Measurements from ENCODE around the gene SH3BP4. TPM values are rescaled to one million over a fixed set of nuclear protein-coding genes. Genes with fewer than 3 reads are reported as not detected.

The SH3BP4 gene
- total RNA-seq, 4 donors from 2014 or later, result 11.0 to 22.9 (median 18.7) TPM

DNA sequence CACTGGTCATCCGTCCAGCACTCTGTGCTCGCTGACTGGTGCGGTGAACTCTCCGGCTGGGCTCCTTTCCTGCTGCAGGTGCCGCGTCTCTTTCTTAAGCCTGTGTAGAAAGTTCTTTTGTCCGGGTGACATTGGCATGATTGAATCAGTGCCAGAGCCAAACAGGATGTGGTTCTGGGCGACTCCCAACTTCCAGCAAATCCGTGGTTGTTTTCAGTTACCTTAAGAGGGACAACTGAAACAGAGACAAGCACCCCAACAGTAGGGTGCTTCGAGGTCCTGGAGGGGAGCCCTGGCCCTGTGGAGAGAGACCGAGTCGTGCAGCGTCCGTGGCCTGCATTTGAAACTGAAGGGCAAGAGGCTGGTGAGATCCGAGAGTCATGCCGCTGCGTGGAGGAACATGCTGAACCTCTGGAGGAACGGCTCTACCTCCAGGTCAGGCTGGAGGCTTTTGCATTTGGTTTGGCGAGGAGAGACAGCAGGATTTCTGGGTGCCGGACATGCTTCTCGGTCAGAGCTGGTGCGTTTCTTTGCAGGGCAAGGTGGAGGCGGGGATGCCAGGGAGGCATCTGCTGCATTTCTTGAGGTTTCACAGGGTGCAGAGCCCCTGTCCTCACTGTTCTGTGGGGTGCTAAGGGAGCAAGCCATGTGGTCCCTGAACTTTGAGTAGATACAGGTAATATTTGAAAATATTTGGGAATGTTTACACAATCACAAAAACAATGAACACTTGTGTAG lies 26.8 kb downstream of the SH3BP4 start:
- TF ChIP-seq, protein P1, sequence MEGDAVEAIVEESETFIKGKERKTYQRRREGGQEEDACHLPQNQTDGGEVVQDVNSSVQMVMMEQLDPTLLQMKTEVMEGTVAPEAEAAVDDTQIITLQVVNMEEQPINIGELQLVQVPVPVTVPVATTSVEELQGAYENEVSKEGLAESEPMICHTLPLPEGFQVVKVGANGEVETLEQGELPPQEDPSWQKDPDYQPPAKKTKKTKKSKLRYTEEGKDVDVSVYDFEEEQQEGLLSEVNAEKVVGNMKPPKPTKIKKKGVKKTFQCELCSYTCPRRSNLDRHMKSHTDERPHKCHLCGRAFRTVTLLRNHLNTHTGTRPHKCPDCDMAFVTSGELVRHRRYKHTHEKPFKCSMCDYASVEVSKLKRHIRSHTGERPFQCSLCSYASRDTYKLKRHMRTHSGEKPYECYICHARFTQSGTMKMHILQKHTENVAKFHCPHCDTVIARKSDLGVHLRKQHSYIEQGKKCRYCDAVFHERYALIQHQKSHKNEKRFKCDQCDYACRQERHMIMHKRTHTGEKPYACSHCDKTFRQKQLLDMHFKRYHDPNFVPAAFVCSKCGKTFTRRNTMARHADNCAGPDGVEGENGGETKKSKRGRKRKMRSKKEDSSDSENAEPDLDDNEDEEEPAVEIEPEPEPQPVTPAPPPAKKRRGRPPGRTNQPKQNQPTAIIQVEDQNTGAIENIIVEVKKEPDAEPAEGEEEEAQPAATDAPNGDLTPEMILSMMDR (IDR thresholded peaks at IDR 0.05), result no peak
- TF ChIP-seq POLR2A (IDR thresholded peaks at IDR 0.05), result no peak
- Histone ChIP-seq H3K27ac (peak overlapping the region in 2 of 4 donors; percentile 49 to 76), H3K4me1 (peaks cover 19 to 70% (median 30%) of the 10 kb centered on the region in 3 donors), H3K36me3 (no peaks in the 10 kb centered on the region), H3K9me3 (no peaks in the 10 kb centered on the region), H3K27me3 (no peaks in the 10 kb centered on the region), H3K4me3 (peak overlapping the region in 2 of 4 donors; percentile 22 to 35)
- intact Hi-C loops (cut with DNase I), result no loop called here
- no peak for DNase-seq
- 41 to 45% methylated on average over 14 to 18 of the region's 23 CpGs for WGBS, 2 donors

DNA sequence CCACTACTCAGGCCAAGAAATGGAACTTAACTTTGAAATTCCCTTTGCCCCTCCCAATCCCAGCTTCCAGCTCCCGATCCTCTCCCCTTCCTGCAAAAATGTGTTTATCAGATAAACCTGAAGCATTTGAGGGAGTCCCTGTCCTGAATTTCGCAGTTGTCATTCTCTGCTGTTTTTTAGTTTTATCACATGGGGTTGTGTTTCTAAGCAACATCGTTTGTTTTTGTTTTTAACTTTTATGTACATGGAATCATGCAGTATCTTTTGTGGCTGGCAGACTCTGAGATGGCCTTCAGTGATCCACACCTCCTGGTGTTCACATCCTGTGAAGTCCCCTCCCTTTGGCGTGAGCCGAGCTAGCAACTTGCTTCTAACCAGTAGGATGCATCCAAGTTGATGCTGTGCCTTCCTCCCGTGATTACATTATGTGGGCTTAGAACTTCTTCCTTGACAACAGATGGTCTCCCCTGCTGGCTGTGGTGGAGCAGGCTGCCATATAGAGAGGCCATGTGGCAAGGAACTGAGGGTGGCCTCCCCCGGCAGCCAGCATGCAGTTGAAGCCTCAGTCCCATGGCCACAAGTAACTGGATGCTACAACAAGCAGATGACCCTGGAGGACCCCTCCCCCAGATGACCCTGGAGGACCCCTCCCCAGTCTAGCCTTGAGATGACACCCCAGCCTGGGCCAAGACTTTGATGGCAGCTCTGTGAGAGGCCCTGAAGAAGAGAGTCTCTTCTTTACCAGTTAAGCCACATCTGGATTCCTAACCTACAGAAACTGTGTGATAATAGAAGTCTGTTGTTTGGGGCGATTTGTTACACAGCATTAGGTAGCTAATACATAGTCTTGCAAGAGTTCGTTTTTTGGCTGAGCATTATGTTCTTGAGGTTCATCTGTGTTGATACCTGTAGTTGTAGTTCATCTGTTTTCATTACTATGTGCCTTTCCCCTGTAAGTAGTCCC lies 27.7 kb downstream of the SH3BP4 start:
- H3K27ac ChIP-seq, result peak overlapping the region in 3 of 4 donors; percentile 48 to 76 (median 49)
- no peak for TF ChIP-seq POLR2A (IDR thresholded peaks at IDR 0.05)
- TF ChIP-seq, protein P1 (IDR thresholded peaks at IDR 0.05), result no peak
- H3K27me3 ChIP-seq, result no peaks in the 10 kb centered on the region
- intact Hi-C loops (cut with DNase I), result no loop called here
- no peaks in the 10 kb centered on the region for H3K36me3 ChIP-seq
- 67 to 83% methylated on average over 8 of the region's 9 CpGs for WGBS, 2 donors
- H3K4me1 ChIP-seq, result peaks cover 19 to 74% (median 33%) of the 10 kb centered on the region in 3 donors
- H3K4me3 ChIP-seq, result no peak overlapping the region
- no peaks in the 10 kb centered on the region for H3K9me3 ChIP-seq
- no peak for DNase-seq

DNA sequence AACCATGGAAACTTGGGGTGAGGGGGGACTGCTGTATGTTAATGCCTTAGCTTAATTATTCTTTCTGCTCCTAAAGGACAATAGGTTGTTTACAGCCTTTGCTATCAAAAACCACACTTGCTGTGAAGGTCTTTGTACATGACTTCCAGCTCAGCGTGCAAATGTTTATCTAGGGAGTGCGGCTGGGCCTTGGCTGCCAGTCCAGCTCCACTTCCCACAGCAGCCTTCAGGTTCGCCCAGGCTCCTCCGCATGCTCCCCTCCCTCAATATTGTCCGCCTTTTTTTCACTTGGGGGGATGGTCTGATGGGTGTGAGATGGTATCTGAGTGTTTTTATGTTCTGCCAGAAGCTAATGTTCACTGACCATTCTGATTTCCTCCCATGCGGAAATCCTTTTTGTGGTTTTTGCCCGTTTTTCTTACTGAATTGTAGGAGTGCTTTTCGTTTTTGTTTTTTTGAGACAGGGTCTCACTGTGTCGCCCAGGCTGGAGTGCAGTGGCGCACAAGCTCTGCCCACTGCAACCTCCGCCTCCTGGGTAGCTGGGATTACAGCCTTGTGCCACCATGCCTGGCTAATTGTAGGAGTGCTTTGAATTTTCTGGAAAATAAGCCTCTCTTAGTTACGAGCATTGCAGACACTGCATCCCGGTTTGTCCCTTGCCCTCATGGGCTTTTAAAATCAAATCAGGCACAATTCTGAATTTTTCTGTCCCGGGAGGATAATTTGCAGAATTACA lies 28.8 kb downstream of the SH3BP4 start:
- no peak for DNase-seq
- intact Hi-C loops (cut with DNase I), result no loop called here
- Histone ChIP-seq H3K27ac (peak overlapping the region; percentile 45 to 81 (median 62)), H3K36me3 (no peaks in the 10 kb centered on the region), H3K4me1 (peaks cover 19 to 65% (median 33%) of the 10 kb centered on the region in 3 donors), H3K4me3 (peak overlapping the region in 1 of 4 donors; percentile 4), H3K27me3 (no peaks in the 10 kb centered on the region), H3K9me3 (no peaks in the 10 kb centered on the region)
- 63 to 74% methylated on average over 9 to 14 of the region's 14 CpGs for WGBS, 2 donors
- TF ChIP-seq, protein P1 (IDR thresholded peaks at IDR 0.05), result no peak
- TF ChIP-seq POLR2A (IDR thresholded peaks at IDR 0.05), result no peak

DNA sequence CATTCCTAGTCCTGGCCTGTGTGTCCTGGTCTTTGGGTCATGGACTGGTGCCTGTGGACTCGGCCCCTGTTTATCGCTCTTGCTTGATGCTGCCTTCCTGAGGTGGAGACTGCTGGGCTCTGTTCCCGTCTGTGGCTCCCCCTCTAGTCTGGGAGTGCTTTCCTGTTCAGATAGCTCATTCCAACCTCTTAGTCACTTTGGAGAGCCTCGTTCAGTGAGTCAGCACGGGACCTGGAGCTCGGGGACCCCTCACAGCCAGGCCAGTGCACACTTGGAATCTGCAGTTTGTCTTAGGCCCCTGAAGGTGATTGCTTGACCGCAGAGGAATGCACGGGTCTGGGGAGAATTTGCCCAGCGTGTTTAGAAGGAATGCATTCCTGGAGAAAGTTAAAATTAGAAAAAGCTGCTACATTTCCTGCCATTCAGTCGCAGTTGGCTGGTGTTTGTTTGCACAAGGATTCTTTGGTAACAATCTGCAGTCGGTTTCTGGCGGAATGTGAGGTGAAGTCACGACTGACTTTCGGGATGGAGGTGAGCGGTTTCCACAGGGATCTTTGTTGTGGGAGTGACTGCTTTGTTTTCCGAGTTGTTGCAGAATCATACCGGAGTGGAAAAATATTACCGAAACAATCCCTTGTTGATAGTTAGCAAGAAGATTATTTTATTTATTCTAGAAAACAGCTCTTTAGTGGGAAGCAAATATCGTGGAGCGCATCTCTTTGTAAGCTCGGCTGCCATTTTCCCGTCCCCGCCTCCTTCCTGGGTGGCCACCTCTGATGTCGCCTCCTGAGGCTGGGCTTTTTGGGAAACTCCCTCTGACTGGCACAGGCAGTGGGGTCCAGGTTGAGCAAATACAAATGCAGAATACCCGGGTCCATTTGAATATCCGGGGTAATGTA lies 29.6 kb downstream of the SH3BP4 start:
- TF ChIP-seq, protein P1 (IDR thresholded peaks at IDR 0.05), result no peak
- TF ChIP-seq POLR2A (IDR thresholded peaks at IDR 0.05), result no peak
- peak overlapping the region in 3 of 4 donors; percentile 17 to 37 (median 20) for H3K4me3 ChIP-seq
- intact Hi-C loops (cut with DNase I), result no loop called here
- peak overlapping the region; percentile 45 to 81 (median 62) for H3K27ac ChIP-seq
- no peaks in the 10 kb centered on the region for H3K9me3 ChIP-seq
- H3K27me3 ChIP-seq, result no peaks in the 10 kb centered on the region
- 26 to 29% methylated on average over 18 to 19 of the region's 26 CpGs for WGBS, 2 donors
- peaks cover 19 to 65% (median 33%) of the 10 kb centered on the region in 3 donors for H3K4me1 ChIP-seq
- H3K36me3 ChIP-seq, result no peaks in the 10 kb centered on the region
- DNase-seq, result no peak

Data from esophagus squamous epithelium (tissue), 5 donors.